Breast epithelium (tissue), 3 donors: ENCODE data around the gene NAV3.

ENCODE experiments used
- CTCF ChIP-seq, 3 donors: fragments of 450-650 bp; IDR thresholded peaks; one replicate each; pipeline ENCODE4 v1.5.1; 2016 to 2017; ENCODE audit warnings: antibody characterized with exemption in 3 of 3, mild to moderate bottlenecking in 3 of 3, moderate library complexity in 3 of 3
- POLR2A ChIP-seq: fragments of 450-650 bp; IDR thresholded peaks from one replicate; pipeline ENCODE4 v1.6.1; 2016; ENCODE audit warnings: antibody characterized with exemption, mild to moderate bottlenecking, moderate library complexity

DNA sequence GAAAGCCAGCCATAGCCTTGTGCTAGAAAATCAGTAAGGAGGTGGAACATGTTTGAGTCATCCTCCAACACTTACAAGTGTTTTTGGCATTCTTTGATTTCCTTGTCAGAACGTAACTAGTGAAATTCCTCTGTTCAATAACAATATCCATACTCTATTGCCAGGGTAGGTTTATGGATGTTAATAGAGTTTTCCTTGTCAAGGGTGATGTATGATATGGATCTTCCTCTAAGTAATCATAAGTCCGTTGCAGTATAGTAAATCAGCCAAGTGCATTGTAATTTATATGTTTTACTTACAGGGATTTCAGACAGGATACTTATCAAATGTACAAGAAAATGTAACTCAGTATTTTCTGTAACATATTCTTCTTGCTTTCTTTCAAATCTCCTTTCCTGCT lies 19.4 kb downstream of the NAV3 start:
- TF ChIP-seq CTCF (IDR thresholded peaks at IDR 0.05) = no peak
- TF ChIP-seq POLR2A = no peak
